Measurements from ENCODE around the gene LMO3. TPM values are rescaled to one million over a fixed set of nuclear protein-coding genes. Genes with fewer than 3 reads are reported as not detected.

Gene LMO3
- polyA plus RNA-seq, result 1 to 10 TPM in 1 of 2 donors, under 1 TPM in 1; 0.91 to 1.7 TPM

DNA sequence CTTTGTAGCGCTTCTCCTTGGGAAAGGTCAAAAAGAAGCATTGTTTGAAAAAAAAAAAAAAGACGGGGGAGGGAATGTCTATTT, at the start of gene LMO3:
Gene LMO3, minus strand, starts transcription at position 46 of the 84 bp plus-strand sequence. CDS start 5,302 bp downstream, outside the sequence.
- Histone ChIP-seq H3K9me3 (ENCODE audit: control insufficient read depth in 2 of 2, insufficient read depth in 1 of 2, low read depth in 1 of 2, low read length in 1 of 2) (no peaks in the 10 kb centered on the region), H3K4me1 (ENCODE audit: control insufficient read depth in 2 of 2, insufficient read depth in 2 of 2, low read length in 1 of 2) (no peaks in the 10 kb centered on the region), H3K4me3 (ENCODE audit: low read depth in 1 of 2, low read length in 2 of 2) (peak within 1 kb of the TSS; percentile 26 to 56), H3K36me3 (ENCODE audit: control insufficient read depth in 2 of 2, insufficient read depth in 2 of 2, low read length in 1 of 2) (no peaks in the 10 kb centered on the region), H3K27me3 (ENCODE audit: control insufficient read depth in 1 of 2, insufficient read depth in 2 of 2, low read length in 2 of 2) (no peaks in the 10 kb centered on the region), H3K27ac (ENCODE audit: low read depth in 2 of 2, low read length in 1 of 2) (peak within 1 kb of the TSS in 1 of 2 donors; percentile 37)
- WGBS, 2 donors, result 0 to 2% methylated on average over 2 of the region's 2 CpGs

DNA sequence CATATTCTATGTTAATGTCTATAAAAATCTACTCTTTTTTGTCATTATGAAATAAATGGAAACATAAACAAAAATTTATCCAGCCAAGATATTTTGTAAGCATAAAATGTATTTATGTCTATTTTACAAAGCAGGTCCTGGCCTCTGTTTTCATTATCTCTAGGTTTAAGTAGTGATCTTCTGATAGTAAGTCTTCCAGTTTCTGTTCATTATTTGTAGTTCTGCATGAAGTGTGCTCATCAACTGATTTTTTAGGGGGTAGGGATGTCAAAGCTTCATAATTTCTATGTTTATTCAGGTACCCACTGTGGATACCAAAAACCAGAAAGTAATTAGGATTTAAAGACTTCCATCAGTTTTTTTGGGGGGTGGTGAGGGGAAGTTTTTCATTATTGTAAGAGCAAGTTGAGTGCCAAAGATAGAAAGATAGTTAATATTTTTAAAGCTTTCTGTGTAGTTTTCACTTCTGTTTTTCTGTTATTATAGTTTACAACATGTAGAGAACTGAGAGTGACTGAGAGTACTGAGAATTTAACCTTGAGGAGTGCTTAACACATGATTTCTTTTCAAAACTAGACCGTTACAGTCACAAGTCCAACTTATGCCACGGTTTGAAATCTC, 30.6 kb upstream of the LMO3 start:
- WGBS, 2 donors, result 63 to 70% methylated on average over 2 of the region's 2 CpGs
- Histone ChIP-seq H3K4me1 (ENCODE audit: control insufficient read depth in 2 of 2, insufficient read depth in 2 of 2, low read length in 1 of 2) (no peaks in the 10 kb centered on the region), H3K27ac (ENCODE audit: low read depth in 2 of 2, low read length in 1 of 2) (no peak overlapping the region), H3K36me3 (ENCODE audit: control insufficient read depth in 2 of 2, insufficient read depth in 2 of 2, low read length in 1 of 2) (no peaks in the 10 kb centered on the region), H3K9me3 (ENCODE audit: control insufficient read depth in 2 of 2, insufficient read depth in 1 of 2, low read depth in 1 of 2, low read length in 1 of 2) (peaks cover 0 to 6% of the 10 kb centered on the region in 2 donors), H3K4me3 (ENCODE audit: low read depth in 1 of 2, low read length in 2 of 2) (no peak overlapping the region), H3K27me3 (ENCODE audit: control insufficient read depth in 1 of 2, insufficient read depth in 2 of 2, low read length in 2 of 2) (no peaks in the 10 kb centered on the region)

DNA sequence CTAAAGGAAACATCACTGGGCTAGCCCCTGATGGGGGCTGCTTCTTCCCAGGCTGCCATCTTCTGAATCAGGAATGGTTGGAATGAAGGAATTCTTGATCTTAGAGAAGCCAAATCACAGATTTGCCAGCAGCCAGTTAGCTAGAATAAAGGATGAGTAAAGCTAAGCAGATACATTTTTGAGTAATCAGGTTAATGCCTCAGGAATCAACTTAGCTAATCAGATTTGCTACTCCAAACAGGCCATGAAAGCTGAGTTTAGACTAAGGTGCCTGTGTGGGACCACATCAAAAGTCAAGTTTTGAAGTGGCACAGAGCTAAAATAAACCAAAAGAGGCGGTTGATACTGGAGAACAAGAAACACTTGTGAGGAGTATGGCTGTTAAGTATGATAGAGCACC, 28.8 kb upstream of the LMO3 start:
- no peaks in the 10 kb centered on the region for H3K9me3 ChIP-seq (ENCODE audit: control insufficient read depth in 2 of 2, insufficient read depth in 1 of 2, low read depth in 1 of 2, low read length in 1 of 2)
- no peak overlapping the region for H3K4me3 ChIP-seq (ENCODE audit: low read depth in 1 of 2, low read length in 2 of 2)
- WGBS, 2 donors, result 55 to 69% methylated on average over 1 of the region's 1 CpG
- H3K36me3 ChIP-seq (ENCODE audit: control insufficient read depth in 2 of 2, insufficient read depth in 2 of 2, low read length in 1 of 2), result no peaks in the 10 kb centered on the region
- H3K27me3 ChIP-seq (ENCODE audit: control insufficient read depth in 1 of 2, insufficient read depth in 2 of 2, low read length in 2 of 2), result no peaks in the 10 kb centered on the region
- no peak overlapping the region for H3K27ac ChIP-seq (ENCODE audit: low read depth in 2 of 2, low read length in 1 of 2)
- H3K4me1 ChIP-seq (ENCODE audit: control insufficient read depth in 2 of 2, insufficient read depth in 2 of 2, low read length in 1 of 2), result no peaks in the 10 kb centered on the region

- H3K36me3 ChIP-seq (ENCODE audit: control insufficient read depth in 2 of 2, insufficient read depth in 2 of 2, low read length in 1 of 2), result no peaks in the 10 kb centered on the region
- no peaks in the 10 kb centered on the region for H3K4me1 ChIP-seq (ENCODE audit: control insufficient read depth in 2 of 2, insufficient read depth in 2 of 2, low read length in 1 of 2)
- H3K9me3 ChIP-seq (ENCODE audit: control insufficient read depth in 2 of 2, insufficient read depth in 1 of 2, low read depth in 1 of 2, low read length in 1 of 2), result no peaks in the 10 kb centered on the region
- H3K27ac ChIP-seq (ENCODE audit: low read depth in 2 of 2, low read length in 1 of 2), result no peak overlapping the region
- no peaks in the 10 kb centered on the region for H3K27me3 ChIP-seq (ENCODE audit: control insufficient read depth in 1 of 2, insufficient read depth in 2 of 2, low read length in 2 of 2)
- WGBS, 2 donors, result 61 to 64% methylated on average over 1 of the region's 1 CpG
- no peak overlapping the region for H3K4me3 ChIP-seq (ENCODE audit: low read depth in 1 of 2, low read length in 2 of 2)
Observed at GRCh38 chr12:16626991-16627390, 21.0 kb upstream of the LMO3 start.

DNA sequence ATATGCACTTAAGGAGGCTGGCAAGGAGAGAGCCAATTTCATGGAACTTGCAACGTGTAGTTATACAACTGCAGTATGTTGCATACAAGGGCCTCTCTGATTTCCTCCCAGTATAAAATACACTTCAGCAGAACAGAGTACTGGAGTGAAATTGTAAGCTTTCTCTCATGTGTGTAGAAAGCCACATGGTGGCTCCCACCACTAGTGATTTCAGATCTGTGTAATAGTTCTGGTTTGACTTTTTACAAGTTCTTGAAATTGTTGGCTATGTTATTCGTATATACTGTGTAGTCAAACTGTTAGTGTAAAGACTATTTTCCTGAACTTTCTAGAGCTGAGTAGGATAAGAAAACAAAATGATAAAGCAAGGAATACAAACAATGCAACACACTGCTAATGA, 16.4 kb upstream of the LMO3 start:
- 48 to 56% methylated on average over 2 of the region's 2 CpGs for whole genome bisulfite sequencing, 2 donors
- Histone ChIP-seq H3K36me3 (ENCODE audit: control insufficient read depth in 2 of 2, insufficient read depth in 2 of 2, low read length in 1 of 2) (no peaks in the 10 kb centered on the region), H3K4me3 (ENCODE audit: low read depth in 1 of 2, low read length in 2 of 2) (no peak overlapping the region), H3K27me3 (ENCODE audit: control insufficient read depth in 1 of 2, insufficient read depth in 2 of 2, low read length in 2 of 2) (no peaks in the 10 kb centered on the region), H3K4me1 (ENCODE audit: control insufficient read depth in 2 of 2, insufficient read depth in 2 of 2, low read length in 1 of 2) (no peaks in the 10 kb centered on the region), H3K9me3 (ENCODE audit: control insufficient read depth in 2 of 2, insufficient read depth in 1 of 2, low read depth in 1 of 2, low read length in 1 of 2) (no peaks in the 10 kb centered on the region), H3K27ac (ENCODE audit: low read depth in 2 of 2, low read length in 1 of 2) (no peak overlapping the region)

GRCh38 chr12:16619537-16619936, 13.6 kb upstream of the LMO3 start:
- H3K27ac ChIP-seq (ENCODE audit: low read depth in 2 of 2, low read length in 1 of 2), result no peak overlapping the region
- H3K27me3 ChIP-seq (ENCODE audit: control insufficient read depth in 1 of 2, insufficient read depth in 2 of 2, low read length in 2 of 2), result no peaks in the 10 kb centered on the region
- H3K4me1 ChIP-seq (ENCODE audit: control insufficient read depth in 2 of 2, insufficient read depth in 2 of 2, low read length in 1 of 2), result no peaks in the 10 kb centered on the region
- no peaks in the 10 kb centered on the region for H3K9me3 ChIP-seq (ENCODE audit: control insufficient read depth in 2 of 2, insufficient read depth in 1 of 2, low read depth in 1 of 2, low read length in 1 of 2)
- no peaks in the 10 kb centered on the region for H3K36me3 ChIP-seq (ENCODE audit: control insufficient read depth in 2 of 2, insufficient read depth in 2 of 2, low read length in 1 of 2)
- no peak overlapping the region for H3K4me3 ChIP-seq (ENCODE audit: low read depth in 1 of 2, low read length in 2 of 2)

DNA sequence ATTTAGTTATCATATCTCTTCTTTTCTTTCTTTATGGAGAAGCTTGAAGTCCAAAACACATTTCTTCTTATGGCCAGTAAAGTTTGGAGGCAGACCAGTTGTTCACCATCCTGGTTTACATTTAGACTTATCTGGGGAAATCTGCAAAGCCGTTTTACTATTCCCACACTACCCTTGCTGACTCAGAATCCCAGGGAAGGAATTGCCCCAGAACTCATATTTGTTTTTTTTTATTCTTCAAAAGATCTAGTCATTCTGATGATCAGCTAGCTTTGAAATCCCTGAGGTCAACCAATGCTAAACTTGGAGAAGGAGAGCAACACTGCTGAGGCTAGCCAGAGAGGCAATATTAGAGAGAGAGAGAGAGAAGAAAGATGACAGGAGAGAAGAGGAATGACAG, 12.3 kb upstream of the LMO3 start:
- 60 to 69% methylated on average over 1 of the region's 1 CpG for WGBS, 2 donors
- Histone ChIP-seq H3K36me3 (ENCODE audit: control insufficient read depth in 2 of 2, insufficient read depth in 2 of 2, low read length in 1 of 2) (no peaks in the 10 kb centered on the region), H3K4me1 (ENCODE audit: control insufficient read depth in 2 of 2, insufficient read depth in 2 of 2, low read length in 1 of 2) (no peaks in the 10 kb centered on the region), H3K9me3 (ENCODE audit: control insufficient read depth in 2 of 2, insufficient read depth in 1 of 2, low read depth in 1 of 2, low read length in 1 of 2) (no peaks in the 10 kb centered on the region), H3K27ac (ENCODE audit: low read depth in 2 of 2, low read length in 1 of 2) (no peak overlapping the region), H3K27me3 (ENCODE audit: control insufficient read depth in 1 of 2, insufficient read depth in 2 of 2, low read length in 2 of 2) (no peaks in the 10 kb centered on the region), H3K4me3 (ENCODE audit: low read depth in 1 of 2, low read length in 2 of 2) (no peak overlapping the region)

DNA sequence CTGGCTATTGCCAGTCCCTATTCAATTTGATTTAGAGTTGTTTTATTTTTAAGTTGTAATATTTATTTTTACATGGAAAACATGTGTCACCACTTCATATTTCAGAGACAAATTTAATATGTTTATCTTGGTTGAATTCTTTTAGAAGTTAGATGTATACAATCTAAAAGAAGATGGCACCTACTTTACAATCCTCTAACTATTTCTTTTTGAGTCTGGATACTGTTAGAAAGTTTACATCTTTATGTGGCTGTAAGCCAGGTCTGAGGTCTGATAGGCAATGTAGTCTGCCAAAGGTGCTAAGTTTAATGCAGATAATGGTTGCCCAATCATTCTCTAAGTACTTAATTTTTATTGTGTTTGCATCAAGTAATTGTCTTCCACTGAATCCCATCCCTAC, 7.2 kb upstream of the LMO3 start:
- H3K4me1 ChIP-seq (ENCODE audit: control insufficient read depth in 2 of 2, insufficient read depth in 2 of 2, low read length in 1 of 2), result no peaks in the 10 kb centered on the region
- H3K27ac ChIP-seq (ENCODE audit: low read depth in 2 of 2, low read length in 1 of 2), result no peak overlapping the region
- H3K4me3 ChIP-seq (ENCODE audit: low read depth in 1 of 2, low read length in 2 of 2), result no peak overlapping the region
- H3K27me3 ChIP-seq (ENCODE audit: control insufficient read depth in 1 of 2, insufficient read depth in 2 of 2, low read length in 2 of 2), result no peaks in the 10 kb centered on the region
- no peaks in the 10 kb centered on the region for H3K36me3 ChIP-seq (ENCODE audit: control insufficient read depth in 2 of 2, insufficient read depth in 2 of 2, low read length in 1 of 2)
- no peaks in the 10 kb centered on the region for H3K9me3 ChIP-seq (ENCODE audit: control insufficient read depth in 2 of 2, insufficient read depth in 1 of 2, low read depth in 1 of 2, low read length in 1 of 2)

- Histone ChIP-seq H3K9me3 (ENCODE audit: control insufficient read depth in 2 of 2, insufficient read depth in 1 of 2, low read depth in 1 of 2, low read length in 1 of 2) (no peaks in the 10 kb centered on the region), H3K27me3 (ENCODE audit: control insufficient read depth in 1 of 2, insufficient read depth in 2 of 2, low read length in 2 of 2) (no peaks in the 10 kb centered on the region), H3K4me3 (ENCODE audit: low read depth in 1 of 2, low read length in 2 of 2) (no peak overlapping the region), H3K27ac (ENCODE audit: low read depth in 2 of 2, low read length in 1 of 2) (no peak overlapping the region), H3K4me1 (ENCODE audit: control insufficient read depth in 2 of 2, insufficient read depth in 2 of 2, low read length in 1 of 2) (no peaks in the 10 kb centered on the region), H3K36me3 (ENCODE audit: control insufficient read depth in 2 of 2, insufficient read depth in 2 of 2, low read length in 1 of 2) (no peaks in the 10 kb centered on the region)
Observed at GRCh38 chr12:16612647-16613046, 6.7 kb upstream of the LMO3 start.

DNA sequence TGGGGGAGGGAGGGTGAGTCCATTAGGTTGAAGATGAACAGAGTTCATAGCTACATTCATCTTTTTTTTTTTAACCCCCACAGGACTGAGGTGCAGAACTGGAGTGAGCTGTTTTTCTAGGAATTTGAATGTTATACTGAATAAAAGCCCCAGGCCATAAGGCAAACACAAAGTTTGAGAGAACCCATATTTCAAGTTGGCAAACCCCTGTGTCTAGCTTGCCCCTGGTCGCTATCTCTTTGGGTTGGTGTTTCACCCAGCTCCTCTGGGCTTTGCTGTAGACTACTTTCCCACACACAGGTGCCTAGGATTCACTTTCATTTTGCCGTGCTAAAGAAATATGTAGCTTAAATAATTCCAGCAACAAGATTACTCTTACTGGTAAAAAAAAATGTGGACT, 5.2 kb upstream of the LMO3 start:
- no peaks in the 10 kb centered on the region for H3K9me3 ChIP-seq (ENCODE audit: control insufficient read depth in 2 of 2, insufficient read depth in 1 of 2, low read depth in 1 of 2, low read length in 1 of 2)
- H3K4me1 ChIP-seq (ENCODE audit: control insufficient read depth in 2 of 2, insufficient read depth in 2 of 2, low read length in 1 of 2), result no peaks in the 10 kb centered on the region
- WGBS, 2 donors, result 25 to 30% methylated on average over 2 of the region's 2 CpGs
- no peaks in the 10 kb centered on the region for H3K27me3 ChIP-seq (ENCODE audit: control insufficient read depth in 1 of 2, insufficient read depth in 2 of 2, low read length in 2 of 2)
- no peak overlapping the region for H3K4me3 ChIP-seq (ENCODE audit: low read depth in 1 of 2, low read length in 2 of 2)
- H3K27ac ChIP-seq (ENCODE audit: low read depth in 2 of 2, low read length in 1 of 2), result no peak overlapping the region
- H3K36me3 ChIP-seq (ENCODE audit: control insufficient read depth in 2 of 2, insufficient read depth in 2 of 2, low read length in 1 of 2), result no peaks in the 10 kb centered on the region

Data from esophagus (tissue), 2 donors.